Keratinocyte (primary cell): ENCODE data around the gene MAGED4B.

Experiments
- CTCF ChIP-seq, 3 experiments: IDR thresholded peaks in 1 of 3; conservative IDR thresholded peaks in 1 of 3; optimal IDR thresholded peaks in 1 of 3; 2 replicates in 2 of 3; 3 replicates in 1 of 3; pipeline versions ENCODE3 to v1.5.1; 2011; ENCODE audit warnings: low read length in 3 of 3, mild to moderate bottlenecking in 3 of 3, moderate library complexity in 2 of 3, control low read depth in 1 of 3, inconsistent platforms in 1 of 3; ENCODE audit not compliant: insufficient read depth in 2 of 3; ENCODE audit errors: extremely low read depth in 1 of 3
- EZH2 ChIP-seq: IDR thresholded peaks from one replicate; pipeline ENCODE4 v1.6.1; 2012; ENCODE audit warnings: inconsistent platforms, mild to moderate bottlenecking, low read length, moderate library complexity

GRCh38 chrX:52078131-52078530 is 9.1 kb upstream of the MAGED4B start:
- no peak for TF ChIP-seq CTCF (optimal IDR thresholded peaks at IDR 0.05 in 1 of 3, IDR thresholded peaks at IDR 0.05 in 1 of 3, conservative IDR thresholded peaks at IDR 0.05 in 1 of 3; ENCODE audit: extremely low read depth in 1 of 3, insufficient read depth in 2 of 3, low read length in 3 of 3)
- no peak for TF ChIP-seq EZH2
